ENCODE measurements around the gene WT1.

The WT1 gene

DNA sequence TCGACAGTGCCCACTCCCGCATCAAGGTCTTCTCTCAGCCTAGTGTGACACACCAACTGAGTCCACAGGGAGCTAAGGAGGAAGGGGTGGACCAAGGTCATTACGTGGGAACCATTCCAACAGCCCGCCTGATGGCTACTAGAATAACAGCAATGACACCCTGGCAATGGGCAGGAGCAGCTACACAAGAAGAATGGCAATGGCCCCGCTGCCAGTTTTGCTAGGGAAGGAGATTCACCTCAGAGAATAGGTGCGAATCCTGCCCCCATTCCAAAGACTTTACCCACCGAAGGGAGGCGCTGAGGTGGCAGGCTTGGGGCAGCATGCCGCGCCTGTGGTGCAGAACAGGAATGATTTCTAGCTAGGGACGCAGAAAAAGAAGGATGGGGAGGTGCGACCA lies 9.1 kb downstream of the WT1 start:
- DNase-seq (ENCODE audit: extremely low read depth in 1 of 2, low read depth in 1 of 2): no peak

DNA sequence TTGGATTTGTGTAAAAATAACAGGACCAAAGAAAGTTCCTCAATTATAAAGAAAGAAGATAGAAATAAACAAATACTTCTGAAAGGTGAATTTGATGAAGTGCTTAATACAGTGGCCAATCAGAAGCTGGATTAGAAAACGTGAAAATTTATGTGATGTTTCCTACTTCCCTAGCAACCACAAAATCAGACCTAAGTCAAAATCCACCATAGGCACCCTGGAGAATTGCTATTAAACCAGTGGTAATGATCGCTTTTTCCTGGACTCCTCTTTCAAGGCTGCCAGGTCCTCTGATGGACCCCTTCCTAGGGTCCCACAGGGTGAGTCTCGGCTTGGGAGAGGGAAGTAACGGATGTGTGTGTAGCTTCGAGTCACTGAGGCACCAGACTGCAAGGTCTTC lies 9.6 kb downstream of the WT1 start:
- no peak for DNase-seq (ENCODE audit: extremely low read depth in 1 of 2, low read depth in 1 of 2)

DNA sequence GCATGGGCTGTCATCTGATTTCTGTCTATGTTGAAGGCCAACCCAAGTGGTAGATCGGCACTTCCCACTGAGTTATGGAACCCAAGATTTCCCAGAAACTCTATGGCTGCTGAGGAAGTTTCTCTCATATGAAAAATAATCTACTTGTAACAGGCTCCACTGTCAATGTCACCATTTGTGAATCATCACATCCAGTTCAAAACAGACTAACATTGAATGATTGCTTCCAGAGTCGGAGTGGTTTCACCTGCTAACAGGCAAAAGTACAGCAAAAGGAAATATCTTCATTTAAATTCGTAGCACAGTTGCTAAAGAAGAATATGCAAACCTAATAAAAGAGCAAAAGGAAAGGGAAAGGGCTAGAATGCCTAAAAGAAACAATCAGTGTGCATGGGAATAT lies 12.8 kb downstream of the WT1 start:
- no peak for DNase-seq (ENCODE audit: extremely low read depth in 1 of 2, low read depth in 1 of 2)

DNA sequence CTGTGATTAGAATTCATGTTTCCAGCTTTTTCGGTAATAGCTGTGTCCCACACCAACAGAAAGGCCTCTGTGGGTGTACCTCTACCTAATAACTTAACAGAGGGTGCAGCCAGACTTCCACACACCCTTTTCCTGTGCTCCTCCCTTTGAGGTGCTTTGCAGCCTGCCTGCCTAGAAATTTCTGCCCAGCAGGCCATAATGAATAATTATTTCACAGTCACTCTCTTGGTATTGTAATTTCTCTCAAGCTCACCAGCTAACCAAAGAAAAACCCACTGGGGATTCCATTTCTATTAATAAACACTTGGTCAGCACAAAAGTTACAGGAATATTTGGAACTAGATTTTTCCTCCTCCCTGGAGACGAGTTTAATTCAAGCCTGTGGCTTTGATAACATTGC lies 13.3 kb downstream of the WT1 start:
- no peak for DNase-seq (ENCODE audit: extremely low read depth in 1 of 2, low read depth in 1 of 2)

DNA sequence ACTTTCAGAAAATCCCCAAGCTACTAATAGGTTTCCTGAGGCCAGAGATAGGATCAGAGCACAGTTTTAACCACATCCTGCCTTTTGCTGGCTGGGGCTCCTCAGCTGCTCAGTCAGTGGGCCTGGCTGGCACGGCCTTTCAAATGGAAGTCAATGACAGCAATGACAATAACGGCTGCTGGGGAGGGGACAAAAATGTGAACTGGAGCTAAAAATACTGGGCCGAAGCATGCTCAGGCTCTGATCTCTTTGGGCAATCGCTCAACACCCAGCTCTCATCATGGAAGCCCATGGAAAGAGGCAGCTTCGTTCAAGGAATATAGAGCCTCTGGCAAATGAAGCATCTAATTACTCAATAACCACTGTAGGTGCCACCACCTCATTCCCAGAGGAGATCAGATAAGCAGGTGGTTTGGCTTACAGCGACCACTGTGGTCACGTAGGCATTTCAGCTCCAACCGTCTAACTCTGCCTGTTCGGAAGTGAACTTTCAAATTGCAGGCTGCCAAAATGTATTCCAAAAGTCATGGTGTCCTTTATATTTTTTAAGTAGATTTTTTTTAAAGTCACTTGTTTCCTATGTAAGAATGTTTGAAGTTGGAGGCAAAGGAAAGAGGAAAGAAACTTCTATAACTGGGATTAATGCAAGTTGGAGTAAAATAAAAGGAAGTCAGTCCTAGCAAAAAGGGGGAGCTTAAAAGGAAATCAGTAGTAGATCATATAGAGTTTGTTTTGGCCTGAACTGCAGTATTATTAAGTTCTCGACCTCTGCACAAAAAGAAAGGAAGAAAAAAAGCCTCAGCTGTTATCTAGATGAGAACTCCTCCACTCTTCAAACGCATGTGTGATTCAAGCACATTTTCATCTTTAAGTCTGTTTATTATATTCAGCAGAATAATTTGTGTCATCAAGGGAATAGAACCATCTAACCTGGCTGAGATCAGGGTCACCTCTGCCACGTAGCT lies 14.1 kb downstream of the WT1 start:
- DNase-seq (ENCODE audit: extremely low read depth in 1 of 2, low read depth in 1 of 2): no peak

DNA sequence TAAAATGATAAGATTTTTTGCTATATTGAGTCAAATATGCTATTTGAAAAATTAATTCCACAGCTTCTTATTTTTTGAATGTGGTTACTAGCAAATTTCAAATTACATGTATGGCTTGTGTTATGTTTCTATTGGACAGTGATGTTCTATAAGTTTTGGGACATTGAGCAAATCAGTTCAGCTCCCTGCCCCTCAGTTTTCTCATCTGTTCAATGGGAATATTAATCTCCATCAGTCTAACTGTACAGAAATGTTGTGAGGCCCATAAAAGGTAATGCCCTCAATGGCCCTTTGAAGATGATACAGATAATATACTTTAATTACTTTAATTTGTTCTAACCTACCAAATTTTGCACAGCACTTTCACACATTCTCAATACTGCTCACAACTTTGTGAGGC lies 15.2 kb downstream of the WT1 start:
- no peak for DNase-seq (ENCODE audit: extremely low read depth in 1 of 2, low read depth in 1 of 2)

DNA sequence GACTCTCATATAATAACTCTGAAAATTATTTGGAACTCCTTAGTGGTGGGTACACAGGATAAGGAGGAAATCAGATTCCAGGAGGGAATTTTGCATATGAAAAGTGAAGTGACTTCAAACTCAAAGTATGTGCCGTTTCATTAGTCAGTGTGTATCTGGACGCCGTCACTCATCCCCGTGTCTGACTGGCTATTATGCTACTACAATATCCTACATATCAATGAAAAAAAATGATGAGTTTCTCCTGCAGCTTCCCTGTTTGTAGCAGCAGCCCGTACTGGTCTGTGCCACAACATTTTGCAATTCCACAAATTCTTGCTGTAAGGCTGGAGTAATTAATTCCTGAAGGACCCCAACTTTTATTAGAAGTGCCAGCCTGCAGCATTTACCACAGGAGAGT lies 16.5 kb downstream of the WT1 start:
- DNase-seq (ENCODE audit: extremely low read depth in 1 of 2, low read depth in 1 of 2): no peak

DNA sequence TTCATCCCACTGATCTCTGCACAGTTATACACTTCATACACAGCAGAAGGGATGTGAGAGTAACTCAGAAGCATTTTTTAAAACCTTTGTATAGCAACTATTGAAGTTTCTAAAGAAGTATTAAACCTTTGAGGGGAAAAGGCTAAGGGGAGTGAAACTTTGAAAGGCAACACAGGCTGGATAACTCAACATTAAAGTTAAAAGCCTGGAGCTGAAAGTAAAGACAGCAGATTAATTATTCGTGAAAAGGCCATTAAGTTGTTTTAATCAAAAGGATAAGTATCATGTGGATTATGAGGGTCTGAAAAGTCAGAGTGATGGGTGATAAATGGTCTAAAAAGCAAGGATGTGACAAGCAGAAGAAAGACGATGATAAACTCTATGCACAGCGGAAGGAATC lies 17.5 kb downstream of the WT1 start:
- DNase-seq (ENCODE audit: extremely low read depth in 1 of 2, low read depth in 1 of 2): no peak

DNA sequence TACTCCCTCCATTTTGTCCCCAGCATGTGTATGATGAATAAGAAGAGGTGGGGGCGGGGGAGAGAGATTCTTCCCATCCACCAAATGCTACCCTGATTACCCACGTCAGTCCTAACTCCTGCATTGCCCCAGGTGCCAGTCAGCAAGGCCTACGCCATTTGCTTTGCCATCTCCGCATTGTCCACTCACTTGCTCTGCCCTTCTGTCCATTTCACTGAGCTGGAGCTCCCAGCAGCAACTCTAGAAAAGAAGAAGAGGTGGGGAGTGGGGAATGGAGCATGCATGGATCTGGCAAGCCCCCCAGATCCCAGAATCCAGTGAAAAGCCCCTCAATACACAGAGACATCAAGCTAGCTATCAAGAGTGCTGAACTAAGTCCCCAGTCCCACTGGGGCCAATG lies 19.0 kb downstream of the WT1 start:
- no peak for DNase-seq (ENCODE audit: extremely low read depth in 1 of 2, low read depth in 1 of 2)

DNA sequence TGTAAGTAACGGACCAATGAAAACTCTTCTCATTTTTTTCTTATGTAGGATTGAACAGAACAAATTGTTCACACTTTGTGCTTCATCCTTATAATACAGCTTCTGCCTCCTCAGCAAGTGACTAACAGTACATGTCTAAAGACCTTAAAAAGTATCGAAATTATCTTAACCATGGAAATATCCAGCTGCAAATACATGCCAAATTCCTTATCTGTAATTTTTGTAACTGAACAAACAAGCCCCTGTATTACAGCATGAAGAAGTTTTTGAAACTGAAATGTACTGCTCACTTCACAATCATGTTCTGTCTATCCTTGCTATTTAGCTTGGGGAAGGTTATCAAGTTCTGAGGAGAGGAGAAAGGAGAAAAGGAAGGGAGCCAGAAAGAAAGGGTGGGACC lies 20.4 kb downstream of the WT1 start:
- no peak for DNase-seq (ENCODE audit: extremely low read depth in 1 of 2, low read depth in 1 of 2)

DNA sequence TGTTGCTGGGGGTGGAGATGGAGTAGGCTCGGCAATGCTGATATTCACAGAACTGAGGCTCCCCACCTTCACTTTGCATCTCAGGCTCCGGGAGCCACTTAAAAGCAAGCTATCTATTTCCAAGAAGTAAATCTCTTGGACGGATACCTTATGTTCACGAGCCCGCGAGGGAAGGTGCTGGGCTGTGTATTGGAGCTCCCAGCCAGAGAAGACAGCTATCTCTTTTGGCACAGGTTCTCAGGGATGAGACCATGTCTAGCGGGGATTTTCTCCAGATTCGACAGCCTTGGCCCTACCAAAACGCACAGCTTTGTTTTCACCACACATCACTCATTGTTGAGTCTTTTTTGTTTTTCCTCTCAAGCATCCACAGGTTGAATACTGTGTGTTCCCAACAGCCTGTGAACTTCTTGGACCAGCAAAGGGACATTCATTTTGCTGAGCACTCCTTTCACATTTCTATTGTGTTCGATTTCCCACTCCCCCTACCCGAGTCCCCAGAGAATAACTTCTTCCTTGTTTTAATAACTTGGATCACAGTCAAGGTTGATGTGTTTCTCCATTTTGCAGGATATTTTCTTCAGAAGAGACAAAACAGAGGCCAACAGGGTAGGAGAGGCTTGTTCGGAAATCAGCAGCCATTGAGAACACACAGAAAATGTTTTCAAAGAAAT lies 23.3 kb downstream of the WT1 start:
- no peak for DNase-seq (ENCODE audit: extremely low read depth in 1 of 2, low read depth in 1 of 2)

DNA sequence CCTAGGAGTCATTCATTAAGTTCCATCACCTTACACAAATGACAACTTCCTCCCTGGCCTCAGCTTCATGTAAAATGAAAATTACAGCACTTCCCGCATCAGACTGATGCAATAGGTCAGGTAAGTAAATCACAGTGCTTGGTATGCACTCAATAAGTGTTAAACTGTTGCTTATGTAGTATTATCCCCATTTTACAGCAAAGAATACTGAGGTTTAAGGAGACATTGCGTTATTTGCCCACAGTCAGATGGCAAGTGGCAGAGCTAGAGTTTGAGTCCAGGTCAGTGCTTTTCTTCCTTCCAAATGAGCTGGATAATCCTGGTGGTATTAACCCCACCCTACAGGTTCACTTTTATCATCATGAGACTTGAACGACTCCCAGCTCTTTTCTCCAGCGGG lies 29.7 kb downstream of the WT1 start:
- no peak for DNase-seq (ENCODE audit: extremely low read depth in 1 of 2, low read depth in 1 of 2)

DNA sequence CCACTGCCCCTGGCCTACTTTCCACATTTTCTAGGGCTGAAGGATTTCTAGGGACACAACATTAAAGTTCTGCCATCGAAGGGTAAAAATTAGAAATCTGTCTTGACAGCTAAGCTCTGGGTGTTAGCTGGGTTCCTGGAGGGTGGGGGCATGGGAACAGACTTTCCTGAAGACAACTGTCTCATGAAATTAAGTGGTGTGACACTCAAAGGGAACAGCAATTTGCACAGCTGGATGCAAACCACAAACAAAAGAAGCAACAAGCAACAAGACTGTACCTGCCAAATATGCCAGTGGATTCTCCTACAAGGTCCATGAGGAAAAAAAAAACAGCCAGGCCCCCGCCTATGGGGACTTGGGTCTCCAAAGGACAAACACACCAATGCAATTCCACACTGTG lies 32.5 kb downstream of the WT1 start:
- DNase-seq (ENCODE audit: extremely low read depth in 1 of 2, low read depth in 1 of 2): no peak

DNA sequence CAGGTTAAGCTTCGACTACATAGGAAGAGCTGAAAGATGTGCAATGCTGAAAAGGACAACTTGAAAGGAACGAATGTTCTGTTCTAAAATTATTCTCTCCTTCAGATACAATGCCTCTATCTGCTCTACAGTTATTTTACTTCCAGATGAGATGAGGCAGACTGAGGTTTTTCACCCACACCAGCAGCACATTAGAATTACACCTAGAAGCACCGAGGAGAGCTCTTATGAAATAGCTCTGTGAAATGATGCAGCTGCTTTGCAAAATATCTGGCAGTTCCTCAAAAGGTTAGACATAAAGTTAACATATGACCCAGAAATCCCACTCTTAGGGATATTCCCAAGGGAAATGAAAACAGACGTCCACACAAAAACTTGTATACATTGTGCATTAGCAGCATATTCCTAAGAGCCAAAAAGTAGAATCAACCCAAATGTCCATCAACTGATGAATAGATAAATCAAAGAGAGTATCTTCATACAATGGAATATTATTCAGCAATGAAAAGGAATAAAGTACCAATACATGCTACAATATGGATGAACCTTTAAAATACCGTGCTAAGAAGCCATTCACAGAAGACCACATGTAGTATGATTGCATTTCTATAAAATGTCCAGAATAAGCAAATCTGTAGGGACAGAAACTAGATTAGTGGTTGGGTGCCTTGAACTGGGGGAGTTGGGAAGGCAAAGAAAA lies 34.5 kb downstream of the WT1 start:
- no peak for DNase-seq (ENCODE audit: extremely low read depth in 1 of 2, low read depth in 1 of 2)

DNA sequence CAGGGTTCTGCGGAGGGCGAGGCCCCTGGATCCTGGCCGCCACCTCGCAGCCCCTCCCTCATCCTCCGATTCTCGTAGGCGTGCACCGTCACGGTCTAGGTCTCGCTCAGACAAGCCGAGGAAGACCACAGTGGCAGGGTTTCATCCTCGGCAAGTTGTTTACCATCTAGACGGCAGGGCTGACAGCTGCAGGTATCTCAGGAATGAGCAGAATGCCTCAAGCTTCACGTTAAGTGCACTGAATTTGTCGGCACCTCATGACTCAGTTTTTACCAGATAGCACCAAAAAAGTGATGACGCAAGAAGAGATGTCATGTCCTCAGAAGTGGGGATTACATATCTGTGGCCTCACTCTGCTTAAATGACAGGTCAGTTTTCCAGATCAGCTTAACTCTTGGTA lies 35.1 kb downstream of the WT1 start:
- no peak for DNase-seq (ENCODE audit: extremely low read depth in 1 of 2, low read depth in 1 of 2)

DNA sequence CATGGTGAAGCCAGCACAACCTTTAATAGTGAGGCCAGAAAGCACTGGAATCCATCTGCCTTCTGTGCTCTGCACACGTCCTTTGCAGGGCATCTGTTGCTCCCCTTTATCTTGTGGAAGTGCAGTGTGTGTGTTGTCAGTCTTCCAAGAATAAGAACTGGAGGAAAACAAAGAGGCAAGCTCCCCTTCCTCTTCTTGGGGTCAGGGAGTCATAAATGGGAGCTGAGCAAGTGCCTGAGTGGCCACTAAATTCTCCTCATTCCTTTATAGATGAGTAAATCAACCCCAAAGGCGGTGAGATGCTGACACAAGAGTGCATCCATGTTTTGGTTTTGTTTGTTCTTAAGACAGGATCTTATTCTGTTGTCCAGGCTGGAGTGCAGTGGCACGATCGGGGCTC lies 38.3 kb downstream of the WT1 start:
- no peak for DNase-seq (ENCODE audit: extremely low read depth in 1 of 2, low read depth in 1 of 2)

DNA sequence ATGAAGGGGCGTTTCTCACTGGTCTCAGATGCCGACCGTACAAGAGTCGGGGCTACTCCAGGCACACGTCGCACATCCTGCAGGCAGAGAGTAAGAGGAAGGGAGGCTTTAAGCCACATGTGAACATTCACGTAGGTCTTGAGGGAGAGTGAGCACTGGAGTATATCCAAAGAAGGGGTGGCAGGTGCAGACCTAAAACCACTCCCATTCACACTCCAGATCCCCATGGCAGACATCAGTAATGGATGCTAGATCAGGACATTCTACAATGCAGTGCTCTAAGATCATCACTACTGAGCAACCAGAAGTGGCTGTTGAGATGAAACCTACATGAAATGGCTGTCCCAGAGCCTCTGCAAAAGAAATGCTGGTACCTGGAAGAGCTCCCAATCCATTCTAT lies 39.0 kb downstream of the WT1 start:
- no peak for DNase-seq (ENCODE audit: extremely low read depth in 1 of 2, low read depth in 1 of 2)

DNA sequence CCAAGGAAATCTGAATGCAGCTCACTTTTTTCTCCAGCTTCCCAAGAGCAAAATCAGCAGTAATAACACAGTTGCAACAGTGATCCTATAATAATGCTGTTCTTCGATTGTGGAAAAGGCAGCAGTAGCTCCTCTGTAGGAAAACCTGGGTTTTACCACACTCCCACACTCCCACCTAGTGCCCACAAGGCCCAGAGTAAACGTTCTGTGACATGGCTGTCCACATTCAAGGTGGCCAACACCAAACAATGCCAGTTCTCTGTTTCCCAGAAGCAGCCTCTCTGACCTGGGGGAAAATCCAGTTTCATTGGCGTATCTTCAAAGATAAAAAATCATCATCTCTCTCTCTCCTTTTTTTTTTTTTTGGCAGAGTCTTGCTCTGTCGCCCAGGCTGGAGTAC lies 40.2 kb downstream of the WT1 start:
- no peak for DNase-seq (ENCODE audit: extremely low read depth in 1 of 2, low read depth in 1 of 2)

DNA sequence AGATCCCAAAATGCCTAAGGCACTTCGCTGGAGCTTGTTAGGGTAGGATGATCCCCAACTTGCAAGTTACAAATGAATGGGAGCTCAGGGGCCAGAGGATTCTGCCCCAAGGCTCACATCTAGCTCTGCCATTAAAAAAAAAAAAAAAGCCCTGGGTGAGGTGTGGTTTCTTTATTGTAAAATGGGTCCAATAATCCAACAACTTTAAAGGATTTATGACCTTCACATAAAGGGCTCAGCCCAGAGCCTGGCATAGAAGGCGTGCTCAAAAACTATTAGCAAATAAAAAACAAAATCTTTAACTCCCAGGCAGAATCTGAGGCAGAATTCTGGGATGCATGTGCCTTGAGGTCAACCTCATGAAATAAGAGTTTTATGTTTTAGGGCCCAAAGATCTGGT lies 42.5 kb downstream of the WT1 start:
- no peak for DNase-seq (ENCODE audit: extremely low read depth in 1 of 2, low read depth in 1 of 2)

DNA sequence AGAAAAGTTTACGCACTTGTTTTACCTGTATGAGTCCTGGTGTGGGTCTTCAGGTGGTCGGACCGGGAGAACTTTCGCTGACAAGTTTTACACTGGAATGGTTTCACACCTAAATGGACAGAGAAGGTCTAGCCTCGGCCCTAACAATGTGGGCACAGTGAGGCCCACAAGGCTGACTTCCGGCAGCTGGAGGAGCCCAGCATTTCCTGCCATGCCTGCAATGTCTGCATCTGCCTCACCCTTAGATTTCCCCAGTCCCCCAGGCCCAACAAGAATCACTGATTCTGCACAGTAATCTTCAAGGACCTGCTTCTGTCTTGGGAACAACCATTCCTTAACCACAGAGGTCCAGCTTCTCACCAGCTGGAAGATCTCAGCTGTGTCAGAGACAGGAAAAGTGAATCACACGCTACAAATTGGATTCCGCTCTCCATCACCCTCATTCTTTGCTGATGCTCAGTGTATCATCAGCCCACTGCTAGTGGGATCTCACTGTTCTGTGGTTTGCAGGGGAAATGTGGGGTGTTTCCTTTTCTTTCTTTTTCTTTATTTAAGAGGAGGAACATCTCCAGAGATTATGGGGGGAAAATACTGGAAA lies 43.3 kb downstream of the WT1 start:
- no peak for DNase-seq (ENCODE audit: extremely low read depth in 1 of 2, low read depth in 1 of 2)

DNA sequence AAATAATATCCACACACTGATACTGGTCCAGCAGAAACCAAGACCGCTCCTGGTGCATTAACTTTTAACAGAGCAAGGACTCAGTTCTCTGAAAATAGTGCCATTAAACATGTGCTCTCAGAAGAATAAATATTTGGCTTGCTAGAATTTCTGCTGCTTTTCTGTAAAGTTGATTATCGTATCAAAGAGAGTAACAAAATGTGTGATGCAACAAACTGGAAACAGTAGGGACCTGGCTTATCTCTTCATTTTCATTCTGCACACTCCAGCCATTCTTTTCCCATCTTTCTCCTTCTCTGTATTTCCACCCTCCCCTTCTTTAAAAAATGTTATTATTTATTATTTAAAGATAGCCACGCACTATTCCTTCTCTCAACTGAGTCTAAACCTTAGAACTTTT lies 43.9 kb downstream of the WT1 start:
- DNase-seq (ENCODE audit: extremely low read depth in 1 of 2, low read depth in 1 of 2): no peak

Measured in stimulated activated CD8-positive, alpha-beta memory T cell treated with anti-CD3 and anti-CD28 coated beads, Interleukin-7, amount 100 ng/mL, for 48 hours (primary cell).